ENCODE results near the gene ROBO1.
"Not testable (repeated sequence)": the region's sequence is repeated elsewhere in the genome, so short reads cannot be mapped to it uniquely, and the experiment has no call there.

The ROBO1 gene

DNA sequence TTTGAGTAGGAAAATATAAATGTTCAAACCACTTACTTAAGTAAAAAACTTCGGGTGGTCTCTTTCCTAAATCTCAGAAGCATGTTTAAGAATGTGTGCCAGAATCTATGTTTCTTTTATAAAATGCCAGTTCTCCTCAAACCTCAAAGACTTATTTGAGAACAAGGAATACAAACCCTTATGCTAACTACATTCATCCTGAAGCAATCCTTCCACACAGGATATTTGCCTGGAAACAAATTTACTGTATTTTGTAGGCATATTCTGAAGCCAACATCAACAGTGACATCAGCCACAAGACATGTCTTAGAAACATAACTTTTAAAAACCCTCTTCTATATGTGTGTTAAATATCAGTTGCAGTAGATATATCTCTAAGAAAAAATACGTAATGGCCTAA, 1077.0 kb downstream of the ROBO1 start:
- H3K36me3 Mint-ChIP-seq (ENCODE audit: low read depth) = no peaks in the 10 kb centered on the region
- H3K9me3 Mint-ChIP-seq = no peaks in the 10 kb centered on the region
- H3K27me3 Mint-ChIP-seq (ENCODE audit: low read depth) = no peaks in the 10 kb centered on the region
- no peaks in the 10 kb centered on the region for H3K4me1 Mint-ChIP-seq (ENCODE audit: low read depth)
- H3K27ac Mint-ChIP-seq = no peak overlapping the region
- no peak overlapping the region for H3K4me3 Mint-ChIP-seq

GRCh38 chr3:78689378-78689777, 1078.4 kb downstream of the ROBO1 start:
- Mint-ChIP-seq H3K4me3 (no peak overlapping the region), H3K27ac (no peak overlapping the region), H3K27me3 (ENCODE audit: low read depth) (no peaks in the 10 kb centered on the region), H3K36me3 (ENCODE audit: low read depth) (no peaks in the 10 kb centered on the region), H3K4me1 (ENCODE audit: low read depth) (no peaks in the 10 kb centered on the region), H3K9me3 (peaks cover under 1% of the 10 kb centered on the region)

DNA sequence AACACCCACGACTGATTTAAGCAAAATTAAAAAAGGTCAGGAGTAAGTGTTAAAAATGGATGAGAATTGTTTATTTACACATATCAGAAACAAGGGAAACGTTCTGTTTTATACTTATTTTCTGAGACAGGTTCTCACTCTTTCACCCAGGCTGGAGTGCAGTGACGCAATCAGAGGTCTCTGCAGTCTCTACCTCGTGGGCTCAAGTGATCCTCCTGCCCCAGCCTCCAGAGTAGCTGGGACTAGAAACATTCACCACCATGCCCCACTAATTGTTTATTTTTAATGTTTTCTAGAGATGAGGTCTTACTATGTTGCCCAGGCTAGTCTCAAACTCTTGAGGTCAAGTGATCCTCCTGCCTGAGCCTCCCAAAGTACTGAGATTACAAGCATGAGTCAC, 1080.3 kb downstream of the ROBO1 start:
- Mint-ChIP-seq H3K4me3 (no peak overlapping the region), H3K4me1 (ENCODE audit: low read depth) (no peaks in the 10 kb centered on the region), H3K27me3 (ENCODE audit: low read depth) (no peaks in the 10 kb centered on the region), H3K27ac (no peak overlapping the region), H3K9me3 (peaks cover 3% of the 10 kb centered on the region), H3K36me3 (ENCODE audit: low read depth) (no peaks in the 10 kb centered on the region)

DNA sequence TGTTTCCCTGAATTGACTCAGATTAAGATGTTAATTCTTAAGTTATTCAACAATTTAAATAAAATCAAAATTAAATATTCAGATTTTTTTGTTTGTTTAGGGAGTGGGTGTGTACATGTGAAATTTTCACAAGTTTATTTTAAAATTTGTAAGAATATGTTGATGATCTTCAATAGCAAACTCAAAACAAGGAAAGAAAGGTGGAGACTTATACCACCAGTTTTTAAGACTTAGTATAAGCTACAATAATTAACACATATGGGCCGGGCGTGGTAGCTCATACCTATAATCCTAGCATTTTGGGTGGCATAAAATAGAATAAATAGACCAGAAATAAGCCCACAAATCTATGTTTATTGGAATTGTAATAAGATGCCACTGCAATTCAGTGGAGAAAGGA, 1084.5 kb downstream of the ROBO1 start:
- peaks cover 3% of the 10 kb centered on the region for H3K9me3 Mint-ChIP-seq
- no peaks in the 10 kb centered on the region for H3K36me3 Mint-ChIP-seq (ENCODE audit: low read depth)
- no peaks in the 10 kb centered on the region for H3K4me1 Mint-ChIP-seq (ENCODE audit: low read depth)
- H3K27ac Mint-ChIP-seq = no peak overlapping the region
- H3K27me3 Mint-ChIP-seq (ENCODE audit: low read depth) = no peaks in the 10 kb centered on the region
- H3K4me3 Mint-ChIP-seq = no peak overlapping the region

DNA sequence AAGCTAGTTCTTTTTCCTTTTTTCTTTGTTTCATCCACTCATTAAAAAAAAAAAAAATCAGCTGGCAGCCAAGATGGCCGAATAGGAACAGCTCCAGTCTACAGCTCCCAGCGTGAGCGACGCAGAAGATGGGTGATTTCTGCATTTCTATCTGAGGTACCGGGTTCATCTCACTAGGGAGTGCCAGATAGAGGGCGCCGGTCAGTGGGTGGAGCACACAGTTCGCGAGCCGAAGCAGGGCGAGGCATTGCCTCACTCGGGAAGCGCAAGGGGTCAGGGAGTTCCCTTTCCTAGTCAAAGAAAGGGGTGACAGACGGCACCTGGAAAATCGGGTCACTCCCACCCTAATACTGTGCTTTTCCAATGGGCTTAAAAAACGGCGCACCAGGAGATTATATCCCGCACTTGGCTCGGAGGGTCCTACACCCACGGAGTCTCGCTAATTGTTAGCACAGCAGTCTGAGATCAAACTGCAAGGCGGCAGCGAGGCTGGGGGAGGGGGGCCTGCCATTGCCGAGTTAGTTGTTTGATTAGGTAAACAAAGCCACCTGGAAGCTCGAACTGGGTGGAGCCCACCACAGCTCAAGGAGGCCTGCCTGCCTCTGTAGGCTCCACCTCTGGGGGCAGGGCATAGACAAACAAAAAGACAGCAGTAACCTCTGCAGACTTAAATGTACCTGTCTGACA, 1092.5 kb downstream of the ROBO1 start:
- not testable (repeated sequence) for H3K4me1 Mint-ChIP-seq (ENCODE audit: low read depth); H3K4me3 Mint-ChIP-seq; H3K27ac Mint-ChIP-seq; H3K27me3 Mint-ChIP-seq (ENCODE audit: low read depth); H3K36me3 Mint-ChIP-seq (ENCODE audit: low read depth); H3K9me3 Mint-ChIP-seq

DNA sequence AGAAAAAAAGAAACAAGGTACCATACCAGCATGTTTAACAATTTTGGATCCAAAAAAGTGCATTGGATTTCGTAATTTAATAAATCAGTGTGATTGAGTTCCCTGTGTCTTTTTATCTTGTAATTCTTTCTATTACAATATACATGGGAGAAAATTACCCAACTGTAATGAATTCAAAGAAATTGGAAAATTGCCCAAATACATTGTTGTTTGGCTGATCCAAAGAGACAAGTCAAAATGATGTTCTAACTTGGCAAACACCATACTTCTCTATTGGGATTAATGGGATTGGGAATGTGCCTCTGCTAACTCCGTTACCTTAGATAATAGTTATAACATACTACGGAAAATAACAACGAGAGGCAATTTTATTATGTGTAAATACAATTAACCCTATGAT, 1097.1 kb downstream of the ROBO1 start:
- Mint-ChIP-seq H3K9me3 (no peaks in the 10 kb centered on the region), H3K36me3 (ENCODE audit: low read depth) (no peaks in the 10 kb centered on the region), H3K27me3 (ENCODE audit: low read depth) (no peaks in the 10 kb centered on the region), H3K27ac (no peak overlapping the region), H3K4me1 (ENCODE audit: low read depth) (no peaks in the 10 kb centered on the region), H3K4me3 (no peak overlapping the region)

DNA sequence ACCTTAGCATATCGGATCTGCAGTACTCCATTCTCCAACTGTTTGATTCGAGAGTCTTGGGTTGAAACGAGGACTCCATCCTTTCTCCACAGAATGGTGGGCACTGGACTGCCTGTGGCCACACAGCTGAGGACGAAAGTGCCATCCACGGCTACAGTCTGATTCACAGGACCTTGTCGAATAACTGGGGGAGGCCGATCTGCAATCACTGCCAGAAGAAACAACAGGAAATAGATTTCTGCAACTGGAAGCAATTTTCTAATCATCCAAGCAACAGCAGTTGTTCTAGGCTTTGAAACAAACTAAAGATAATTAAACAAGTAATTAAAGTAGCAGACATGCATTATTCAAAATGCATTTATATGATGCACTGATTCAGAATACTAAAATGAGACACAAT, 1097.7 kb downstream of the ROBO1 start:
- Mint-ChIP-seq H3K4me3 (no peak overlapping the region), H3K27me3 (ENCODE audit: low read depth) (no peaks in the 10 kb centered on the region), H3K27ac (no peak overlapping the region), H3K4me1 (ENCODE audit: low read depth) (no peaks in the 10 kb centered on the region), H3K36me3 (ENCODE audit: low read depth) (no peaks in the 10 kb centered on the region), H3K9me3 (no peaks in the 10 kb centered on the region)

- H3K36me3 Mint-ChIP-seq (ENCODE audit: low read depth) = no peaks in the 10 kb centered on the region
- H3K27ac Mint-ChIP-seq = no peak overlapping the region
- H3K9me3 Mint-ChIP-seq = no peaks in the 10 kb centered on the region
- no peaks in the 10 kb centered on the region for H3K27me3 Mint-ChIP-seq (ENCODE audit: low read depth)
- H3K4me1 Mint-ChIP-seq (ENCODE audit: low read depth) = no peaks in the 10 kb centered on the region
- no peak overlapping the region for H3K4me3 Mint-ChIP-seq
Observed at GRCh38 chr3:78668302-78668701, 1099.5 kb downstream of the ROBO1 start.

DNA sequence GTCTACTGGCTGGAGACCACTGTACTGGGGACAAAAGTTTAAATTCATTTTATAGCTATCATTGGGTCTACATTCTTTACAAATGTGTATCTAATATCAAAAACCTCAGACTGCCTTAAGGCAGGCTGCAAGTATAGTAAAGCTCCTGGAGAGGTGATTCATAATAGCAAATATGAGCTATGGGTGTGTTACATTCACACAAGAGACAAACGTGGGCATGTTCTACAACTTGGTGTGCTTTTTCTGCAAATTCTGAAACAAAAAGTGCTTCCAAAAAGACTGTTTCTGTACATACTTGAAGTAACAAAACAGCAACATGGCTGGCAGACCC, 1101.4 kb downstream of the ROBO1 start:
- Mint-ChIP-seq H3K9me3 (no peaks in the 10 kb centered on the region), H3K4me1 (ENCODE audit: low read depth) (no peaks in the 10 kb centered on the region), H3K4me3 (no peak overlapping the region), H3K36me3 (ENCODE audit: low read depth) (no peaks in the 10 kb centered on the region), H3K27ac (no peak overlapping the region), H3K27me3 (ENCODE audit: low read depth) (no peaks in the 10 kb centered on the region)

GRCh38 chr3:78665776-78666469, 1101.9 kb downstream of the ROBO1 start:
- Mint-ChIP-seq H3K36me3 (ENCODE audit: low read depth) (no peaks in the 10 kb centered on the region), H3K4me1 (ENCODE audit: low read depth) (no peaks in the 10 kb centered on the region), H3K9me3 (no peaks in the 10 kb centered on the region), H3K27me3 (ENCODE audit: low read depth) (no peaks in the 10 kb centered on the region), H3K27ac (no peak overlapping the region), H3K4me3 (no peak overlapping the region)

- Mint-ChIP-seq H3K4me1 (ENCODE audit: low read depth) (no peaks in the 10 kb centered on the region), H3K36me3 (ENCODE audit: low read depth) (no peaks in the 10 kb centered on the region), H3K27ac (no peak overlapping the region), H3K27me3 (ENCODE audit: low read depth) (no peaks in the 10 kb centered on the region), H3K4me3 (no peak overlapping the region), H3K9me3 (no peaks in the 10 kb centered on the region)
Observed at GRCh38 chr3:78665101-78665500, 1102.7 kb downstream of the ROBO1 start.

- Mint-ChIP-seq H3K4me1 (ENCODE audit: low read depth) (no peaks in the 10 kb centered on the region), H3K27ac (no peak overlapping the region), H3K36me3 (ENCODE audit: low read depth) (no peaks in the 10 kb centered on the region), H3K9me3 (no peaks in the 10 kb centered on the region), H3K4me3 (no peak overlapping the region), H3K27me3 (ENCODE audit: low read depth) (no peaks in the 10 kb centered on the region)
Observed at GRCh38 chr3:78660957-78661356, 1106.8 kb downstream of the ROBO1 start.

GRCh38 chr3:78659386-78659987, 1108.3 kb downstream of the ROBO1 start:
- Mint-ChIP-seq H3K36me3 (ENCODE audit: low read depth) (no peaks in the 10 kb centered on the region), H3K27ac (no peak overlapping the region), H3K4me1 (ENCODE audit: low read depth) (no peaks in the 10 kb centered on the region), H3K4me3 (no peak overlapping the region), H3K27me3 (ENCODE audit: low read depth) (no peaks in the 10 kb centered on the region), H3K9me3 (no peaks in the 10 kb centered on the region)

GRCh38 chr3:78647726-78648125, 1120.1 kb downstream of the ROBO1 start:
- Mint-ChIP-seq H3K27me3 (ENCODE audit: low read depth) (no peaks in the 10 kb centered on the region), H3K27ac (no peak overlapping the region), H3K36me3 (ENCODE audit: low read depth) (no peaks in the 10 kb centered on the region), H3K9me3 (no peaks in the 10 kb centered on the region), H3K4me3 (no peak overlapping the region), H3K4me1 (ENCODE audit: low read depth) (no peaks in the 10 kb centered on the region)

- no peak overlapping the region for H3K4me3 Mint-ChIP-seq
- no peaks in the 10 kb centered on the region for H3K9me3 Mint-ChIP-seq
Observed at GRCh38 chr3:78645628-78646310, 1122.0 kb downstream of the ROBO1 start.

More at GRCh38 chr3:78645628-78646310, 1122.0 kb downstream of the ROBO1 start:
- H3K27me3 Mint-ChIP-seq (ENCODE audit: low read depth) = no peaks in the 10 kb centered on the region
- no peaks in the 10 kb centered on the region for H3K36me3 Mint-ChIP-seq (ENCODE audit: low read depth)
- H3K27ac Mint-ChIP-seq = no peak overlapping the region
- no peaks in the 10 kb centered on the region for H3K4me1 Mint-ChIP-seq (ENCODE audit: low read depth)
